Stimulated activated CD8-positive, alpha-beta memory T cell treated with anti-CD3 and anti-CD28 coated beads, Interleukin-15, amount 100 ng/mL, for 24 hours (primary cell): Measurements from ENCODE around the gene DPYSL3.

Experiments used
- DNase-seq: peaks from one replicate; pipeline ENCODE4 v3.0.0-alpha.2; 2020; ENCODE audit warnings: low read depth

The DPYSL3 gene

GRCh38 chr5:147512659-147513379 lies 3.0 kb upstream of the DPYSL3 start:
- no peak for DNase-seq

- DNase-seq, result no peak
Observed at GRCh38 chr5:147510885-147511284, 1.0 kb upstream of the DPYSL3 start.

DNA sequence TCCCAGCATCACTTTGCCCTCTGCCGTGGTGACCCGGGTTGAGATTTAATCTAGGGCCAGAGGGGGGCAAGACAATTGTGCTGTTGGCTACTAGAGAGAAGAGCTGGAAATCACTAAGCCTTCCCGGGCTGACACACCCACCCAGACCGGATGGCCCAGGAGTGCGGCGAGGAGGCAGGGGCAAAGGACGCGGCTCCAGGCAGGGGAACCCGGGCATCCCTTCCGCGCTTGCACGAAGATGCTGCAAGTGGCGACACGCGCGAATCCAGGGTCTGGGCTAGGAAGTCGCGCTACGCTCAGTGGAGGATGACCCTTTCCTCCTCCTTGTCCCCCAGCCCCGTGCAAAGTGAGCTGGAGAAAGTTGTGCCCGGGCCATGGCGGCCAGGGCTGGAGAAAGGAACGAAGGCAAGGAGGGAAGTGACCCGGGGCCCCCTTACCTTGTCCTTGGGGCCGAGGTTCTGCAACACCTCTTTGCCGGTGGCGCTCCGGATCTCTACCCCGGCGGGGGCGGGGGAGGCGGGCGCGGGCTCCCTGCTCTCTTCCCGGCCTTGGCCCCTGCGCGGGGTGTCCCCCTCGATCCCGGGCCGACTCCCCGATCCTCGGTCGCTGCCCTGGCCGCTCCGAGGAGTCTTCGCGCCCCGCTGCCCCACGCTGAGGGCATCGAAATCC lies 693 bp downstream of the DPYSL3 start:
- DNase-seq, result no peak

- no peak for DNase-seq
Observed at GRCh38 chr5:147508711-147509040, 1.2 kb downstream of the DPYSL3 start.

DNA sequence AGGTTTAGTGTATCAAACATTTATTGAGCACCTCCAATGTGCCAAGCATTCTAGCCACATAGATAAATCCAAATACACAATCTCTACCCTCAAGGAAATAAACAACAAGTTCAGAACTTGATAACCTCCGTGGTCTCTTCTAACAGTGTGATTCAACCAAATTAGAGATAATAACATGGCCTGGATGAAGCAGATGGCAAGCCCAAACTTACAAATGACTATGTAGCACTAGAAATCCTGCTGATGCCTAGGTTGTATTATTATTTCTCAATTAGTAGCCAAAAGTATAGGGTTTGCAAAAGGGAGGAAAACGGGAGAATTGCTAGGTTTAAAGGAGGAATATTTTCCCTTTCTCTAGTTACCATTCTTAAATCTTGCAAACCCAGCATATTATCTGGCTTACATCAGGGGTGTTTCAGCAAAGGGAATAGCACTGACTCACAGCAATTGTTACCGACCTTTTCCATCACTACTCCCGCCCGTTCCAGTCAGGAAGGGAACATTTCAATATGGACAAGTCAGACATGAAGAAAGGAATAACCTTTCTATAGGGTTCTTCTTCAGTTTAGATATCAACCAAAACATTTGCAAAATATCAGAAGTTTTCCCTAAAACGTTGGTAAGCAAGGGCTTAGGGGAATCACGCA lies 2.3 kb downstream of the DPYSL3 start:
- DNase-seq, result no peak

DNA sequence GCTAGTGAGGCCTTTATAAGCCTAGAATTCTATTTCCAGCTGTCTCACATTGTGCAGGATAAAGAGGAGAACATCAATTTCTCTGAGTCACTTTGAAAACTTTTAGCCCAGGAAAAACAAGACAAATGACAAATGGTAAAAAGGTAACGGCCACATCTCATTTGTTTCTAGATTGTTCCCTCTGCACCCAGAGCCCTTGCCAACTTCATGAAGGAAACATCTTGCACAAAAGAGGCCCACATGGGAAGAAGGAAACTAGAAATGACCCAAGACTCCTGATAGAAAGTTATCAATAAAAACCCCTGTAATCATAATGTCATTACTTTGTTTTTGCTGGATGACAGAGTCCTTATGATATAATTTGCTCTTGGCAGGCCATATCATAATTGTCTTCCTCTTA lies 5.3 kb downstream of the DPYSL3 start:
- DNase-seq, result no peak

DNA sequence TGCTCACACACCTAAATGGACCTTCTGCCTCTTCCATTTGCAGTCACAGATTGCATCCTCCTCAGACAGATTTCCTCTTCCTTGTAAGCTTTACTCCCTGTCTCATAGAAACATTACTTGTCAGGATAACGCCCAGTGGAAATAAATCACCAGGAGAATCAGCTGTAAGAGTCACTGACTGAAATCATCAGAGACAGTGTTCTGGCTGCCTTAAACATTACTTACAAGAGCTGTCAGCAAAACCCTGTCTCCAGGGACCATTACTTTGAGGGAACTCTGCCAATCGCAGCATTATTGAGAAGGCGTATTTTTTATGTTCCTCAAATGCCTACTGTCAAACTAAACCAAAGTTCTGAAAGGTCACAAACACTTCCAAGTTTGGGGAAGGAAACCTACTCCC lies 5.9 kb downstream of the DPYSL3 start:
- DNase-seq, result no peak

GRCh38 chr5:147490989-147491388 lies 18.9 kb downstream of the DPYSL3 start:
- DNase-seq, result no peak

DNA sequence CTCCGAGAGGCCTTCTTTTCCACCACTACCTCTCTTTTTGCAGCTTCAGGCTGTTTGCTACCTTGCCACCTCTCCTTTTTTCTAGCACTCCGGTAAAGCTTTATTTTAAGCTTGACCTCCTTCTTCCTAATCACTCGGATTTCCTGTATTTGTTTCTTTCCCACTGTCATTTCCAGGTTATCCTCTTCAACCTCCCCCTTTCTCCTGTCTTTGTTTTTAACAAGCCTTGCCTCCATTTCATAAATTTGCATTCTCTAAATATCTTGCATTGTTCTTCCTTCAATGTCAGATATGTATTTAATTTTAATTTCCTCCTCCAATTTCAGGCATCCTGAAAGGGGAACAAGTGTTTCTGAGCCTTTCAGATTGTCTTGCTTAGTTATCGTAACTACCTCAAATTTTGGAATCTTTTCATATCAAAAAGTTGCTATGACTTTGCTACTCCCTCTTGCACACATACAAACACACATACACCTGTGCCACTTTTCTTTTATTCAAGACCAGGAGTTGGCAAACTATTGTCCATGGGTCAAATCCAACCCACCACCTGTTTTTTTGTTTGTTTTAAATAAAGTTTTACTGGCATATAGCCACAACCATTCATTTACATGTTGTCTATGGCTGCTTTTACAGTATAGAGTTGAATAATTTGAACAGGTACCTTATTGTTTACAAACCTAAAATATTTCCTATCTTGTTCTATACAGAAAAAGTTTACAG lies 22.7 kb downstream of the DPYSL3 start:
- no peak for DNase-seq

DNA sequence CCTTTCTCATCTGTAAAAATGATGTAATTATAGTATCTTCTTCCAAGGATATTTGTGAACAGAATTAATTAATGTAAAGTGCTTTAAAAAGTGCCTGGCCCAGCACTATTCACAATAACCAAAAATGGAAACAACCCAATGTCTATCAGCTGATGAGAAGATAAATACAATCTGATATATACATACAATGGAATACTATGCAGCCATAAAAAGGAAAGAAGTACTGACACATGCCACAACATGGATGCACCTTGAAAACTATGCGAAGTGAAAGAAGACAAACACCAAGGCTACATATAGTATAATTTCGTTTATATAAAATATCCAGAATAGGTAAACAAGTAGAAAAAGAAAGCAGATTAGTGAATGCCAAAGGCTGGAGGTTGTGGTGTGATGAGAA lies 24.1 kb downstream of the DPYSL3 start:
- DNase-seq, result no peak

DNA sequence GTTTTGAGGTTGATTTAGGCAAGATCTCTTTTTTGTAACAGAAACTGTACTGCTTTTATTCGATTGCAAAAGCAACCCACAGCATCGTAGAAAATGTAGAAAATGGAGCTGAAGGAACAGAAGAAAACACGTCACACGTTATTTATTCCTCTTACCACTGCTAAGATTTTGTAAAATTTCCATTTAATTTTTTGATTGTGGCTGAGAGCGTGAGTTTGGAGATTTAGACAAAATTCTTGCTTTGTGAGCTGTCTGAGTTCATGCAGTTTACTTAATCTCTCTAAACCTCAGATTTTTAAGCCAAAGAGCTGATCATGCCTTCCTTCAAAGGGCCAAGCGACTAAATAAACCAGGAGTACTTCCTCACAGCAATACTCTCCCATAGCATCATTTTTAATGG lies 24.8 kb downstream of the DPYSL3 start:
- DNase-seq, result no peak

- DNase-seq, result no peak
Observed at GRCh38 chr5:147484708-147485020, 25.2 kb downstream of the DPYSL3 start.

- no peak for DNase-seq
Observed at GRCh38 chr5:147483961-147484707, 25.7 kb downstream of the DPYSL3 start.

DNA sequence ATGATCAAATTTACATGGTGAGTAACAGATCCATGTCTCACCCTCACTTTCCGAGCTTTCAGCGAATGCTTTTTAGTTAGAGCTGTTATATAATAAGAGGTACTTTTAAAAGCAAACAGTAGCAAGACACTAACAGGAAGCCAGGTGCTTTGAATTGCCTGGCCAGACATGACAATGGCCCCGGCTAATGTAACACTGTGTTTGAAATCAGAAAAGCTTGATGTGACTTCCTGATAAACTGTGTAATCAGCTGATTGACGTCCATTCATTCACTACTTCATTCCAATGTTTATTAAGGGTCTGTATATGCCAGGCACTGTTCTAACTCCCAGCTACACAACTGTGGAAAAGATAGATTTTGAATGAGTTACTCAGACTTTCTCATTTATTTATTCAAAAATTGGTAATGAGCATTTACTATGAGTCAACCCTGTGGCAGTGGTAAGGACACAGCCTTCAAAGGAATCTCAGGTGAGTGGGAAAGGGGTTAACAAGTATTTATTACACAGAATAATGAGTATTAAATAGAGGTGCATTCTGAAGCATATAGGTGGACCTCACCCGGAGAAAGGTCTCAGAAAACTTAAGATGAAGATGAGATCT lies 26.6 kb downstream of the DPYSL3 start:
- DNase-seq, result no peak

GRCh38 chr5:147482706-147483180 lies 27.1 kb downstream of the DPYSL3 start:
- DNase-seq, result no peak

DNA sequence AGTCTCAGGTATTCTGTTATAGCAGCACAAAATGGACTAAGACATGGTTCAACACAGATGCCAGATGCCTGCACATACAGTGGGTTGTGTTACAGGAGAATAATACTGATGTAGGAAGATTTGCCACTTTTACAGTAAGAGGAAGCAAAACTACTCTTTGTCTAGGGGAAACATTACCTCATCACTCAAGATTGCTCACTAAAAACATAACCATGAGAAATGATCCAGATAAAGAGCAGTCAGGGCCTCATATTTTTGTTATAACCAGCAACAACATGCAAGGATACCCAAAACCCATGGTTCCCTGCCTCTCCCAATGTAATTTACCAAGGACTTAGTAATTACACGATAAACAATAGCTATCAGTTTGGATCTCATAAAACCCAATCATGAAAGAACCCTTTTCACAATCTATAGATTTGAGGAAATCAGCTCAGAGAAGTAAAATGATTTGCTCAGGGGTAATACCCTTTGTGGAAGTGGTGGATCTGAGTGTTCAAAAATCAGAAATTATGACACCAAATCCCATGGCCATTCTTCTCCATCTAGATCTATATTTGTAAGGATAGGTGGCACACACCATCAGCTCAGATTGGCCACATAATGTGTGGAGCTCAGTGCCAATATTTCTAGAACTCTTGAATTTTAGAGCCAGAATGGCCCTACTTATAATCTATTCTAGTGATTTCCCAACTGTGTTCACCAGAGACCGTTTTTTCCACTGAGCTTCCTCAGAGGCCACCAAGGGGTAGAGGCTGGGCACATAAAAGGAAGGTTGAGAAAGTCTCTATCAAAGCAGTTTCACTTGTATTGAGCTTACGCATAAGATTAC lies 27.8 kb downstream of the DPYSL3 start:
- no peak for DNase-seq

- no peak for DNase-seq
Observed at GRCh38 chr5:147481376-147481775, 28.5 kb downstream of the DPYSL3 start.

- DNase-seq, result no peak
Observed at GRCh38 chr5:147479949-147480348, 29.9 kb downstream of the DPYSL3 start.

- no peak for DNase-seq
Observed at GRCh38 chr5:147479444-147479843, 30.4 kb downstream of the DPYSL3 start.

DNA sequence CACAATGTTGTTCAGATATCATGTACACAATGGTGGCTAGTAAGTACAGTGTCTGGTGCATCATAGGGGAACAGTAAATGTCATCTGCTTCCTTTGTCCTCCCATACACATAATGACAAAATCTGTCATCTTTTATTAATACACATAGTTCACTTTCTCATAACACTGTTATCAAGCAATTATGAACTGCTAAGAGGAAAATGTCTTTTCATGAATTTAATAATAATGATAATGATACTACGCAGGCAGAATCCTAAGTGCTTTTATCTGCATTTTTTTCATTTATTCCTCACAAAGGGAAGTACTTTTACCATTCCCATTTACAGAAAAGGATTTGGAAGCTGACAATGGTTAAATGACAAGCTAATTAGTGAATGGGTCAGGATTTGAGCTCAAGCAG lies 35.7 kb downstream of the DPYSL3 start:
- DNase-seq, result no peak
